Endothelial cell of umbilical vein (primary cell): ENCODE measurements around the gene KAZN. TPM values are rescaled to one million over a fixed set of nuclear protein-coding genes. Genes with fewer than 3 reads are reported as not detected.

Experiments
- BruUV-seq: library from RNA; stranded (reverse); fragments of 400-500 nt; replicated peaks from 2 replicates; lab custom pipeline; 2021; lab: Mats Ljungman, UMichigan
- CTCF ChIA-PET: fragments of 300-600, 350-600 bp; sonication (Branson Sonifier 250); formaldehyde crosslinking; loops from one replicate; lab custom pipeline; 2021; ENCODE audit warnings: antibody characterized with exemption, inconsistent platforms; lab: Charles Lee
- POLR2A ChIA-PET: fragments of 300-600, 350-600 bp; sonication (Branson Sonifier 250); formaldehyde crosslinking; loops from one replicate; lab custom pipeline; 2021; ENCODE audit warnings: antibody characterized with exemption, inconsistent platforms; lab: Charles Lee
- DNase-seq: peaks from one replicate; pipeline ENCODE4 v3.0.0-alpha.2; 2011; ENCODE audit warnings: low read depth, low spot score
- FAIRE-seq: peaks from 2 replicates; lab custom pipeline; 2011; peaks lifted over from hg19 to GRCh38; lab: Jason Lieb, UNC
- H2AFZ ChIP-seq: 2 replicates; pipeline ENCODE4 v1.6.0; 2012; ENCODE audit warnings: low read depth, low read length, control low read depth, inconsistent platforms
- H3K27ac ChIP-seq: 2 replicates; pipeline ENCODE4 v1.5.1; 2011; ENCODE audit warnings: low read depth, mild to moderate bottlenecking, control low read depth, low read length, moderate library complexity; ENCODE audit not compliant: insufficient read depth
- H3K27me3 ChIP-seq, 2 experiments: 2 replicates each; pipeline versions ENCODE4 v1.6.0 to v1.6.1; 2011; ENCODE audit warnings: low read length in 2 of 2, mixed read lengths in 1 of 2; ENCODE audit not compliant: control insufficient read depth in 2 of 2, insufficient read depth in 2 of 2
- H3K36me3 ChIP-seq, 2 experiments: 2 replicates in 1 of 2; 3 replicates in 1 of 2; pipeline ENCODE4 v1.5.1; 2011; ENCODE audit warnings: low read length in 2 of 2, mild to moderate bottlenecking in 1 of 2, moderate library complexity in 1 of 2; ENCODE audit not compliant: control insufficient read depth in 2 of 2, insufficient read depth in 2 of 2; ENCODE audit errors: extremely low read depth in 1 of 2
- H3K4me1 ChIP-seq: 3 replicates; pipeline ENCODE4 v1.5.1; 2011; ENCODE audit warnings: mild to moderate bottlenecking, low read length; ENCODE audit not compliant: control insufficient read depth, insufficient read depth; ENCODE audit errors: extremely low read depth
- H3K4me2 ChIP-seq: 2 replicates; pipeline ENCODE4 v1.6.1; 2011; ENCODE audit warnings: low read length, control low read depth, mixed read lengths; ENCODE audit not compliant: insufficient read depth
- H3K4me3 ChIP-seq, 3 experiments: fragments of 200-600 bp in 1 of 3; sonication (generic), shearing (Covaris generic) in 1 of 3; replicated peaks in 1 of 3; 2 replicates each; pipeline ENCODE4 v1.5.1; 2011 to 2016; ENCODE audit warnings: control low read depth in 3 of 3, low read length in 3 of 3, mild to moderate bottlenecking in 2 of 3, inconsistent platforms in 1 of 3, low read depth in 1 of 3, moderate library complexity in 1 of 3; ENCODE audit not compliant: insufficient read depth in 1 of 3
- H3K79me2 ChIP-seq: 2 replicates; pipeline ENCODE4 v1.6.0; 2012; ENCODE audit warnings: low read length, inconsistent platforms; ENCODE audit not compliant: control insufficient read depth, insufficient read depth
- H3K9ac ChIP-seq: replicated peaks from 2 replicates; pipeline ENCODE3; 2011; ENCODE audit warnings: low read length, control low read depth; ENCODE audit not compliant: insufficient read depth; ENCODE audit errors: extremely low read depth
- H3K9me1 ChIP-seq: replicated peaks from 3 replicates; pipeline ENCODE4 v1.6.0; 2011; ENCODE audit warnings: mild to moderate bottlenecking, low read length; ENCODE audit not compliant: control insufficient read depth, insufficient read depth; ENCODE audit errors: extremely low read depth
- H3K9me3 ChIP-seq: replicated peaks from 2 replicates; pipeline ENCODE4 v1.5.1; 2012; ENCODE audit warnings: low read length, inconsistent platforms; ENCODE audit not compliant: control insufficient read depth, insufficient read depth
- H4K20me1 ChIP-seq: replicated peaks from 2 replicates; pipeline ENCODE3; 2011; ENCODE audit warnings: mild to moderate bottlenecking, low read length; ENCODE audit not compliant: control insufficient read depth, insufficient read depth; ENCODE audit errors: extremely low read depth
- MYC ChIP-seq: IDR thresholded peaks from one replicate; pipeline ENCODE4 v1.6.1; 2011; ENCODE audit warnings: mild to moderate bottlenecking, low read depth, low read length
- POLR2A ChIP-seq: IDR thresholded peaks from 2 replicates; pipeline ENCODE4 v1.6.1; 2012; ENCODE audit warnings: low read depth, mild to moderate bottlenecking, control low read depth, low read length
- dilution Hi-C: fragments of 300-500 bp; cut with MboI; formaldehyde crosslinking; loops from one replicate; pipeline ENCODE4 v1.15.0; 2019; ENCODE audit warnings: low sequenced_read_pairs; ENCODE audit not compliant: extremely low pct_ligation_motif_present
- intact Hi-C: fragments of 100-400 bp; cut with micrococcal nuclease; formaldehyde crosslinking; loops from one replicate; pipeline ENCODE4 v1.10.0; 2022
- polyA plus RNA-seq, 4 experiments: library from polyadenylated mRNA; depleted of rRNA in 3 of 4; stranded (reverse) in 3 of 4; unstranded in 1 of 4; fragments of >200 nt; gene quantifications; 2 replicates each; pipeline versions ENCODE4 v1.2.1 to v1.2.3, GENCODE V29; 2011 to 2012; ENCODE audit warnings: missing spikeins in 1 of 4
- total RNA-seq: library from RNA; stranded (reverse); gene quantifications from 2 replicates; pipeline ENCODE4 v1.2.3, GENCODE V29; 2021

KAZN gene
- total and polyA plus RNA-seq, 2 donors (not counting 3 experiments of a cell fraction or from before 2014, with no cell fraction given): 1.6 to 5.8 TPM

GRCh38 chr1:14725695-14726094, 127.2 kb downstream of the KAZN start:
- H3K9me1 ChIP-seq: no peaks in the 10 kb centered on the region
- H4K20me1 ChIP-seq: no peaks in the 10 kb centered on the region
- no peak overlapping the region for H3K27ac ChIP-seq
- no peaks in the 10 kb centered on the region for H3K79me2 ChIP-seq
- H3K4me3 ChIP-seq: no peak overlapping the region
- DNase-seq: no peak
- no peak for TF ChIP-seq POLR2A
- ChIA-PET POLR2A (no interaction called here), CTCF (no interaction called here)
- no peak overlapping the region for H3K9ac ChIP-seq
- H3K36me3 ChIP-seq: no peaks in the 10 kb centered on the region
- no peak for FAIRE-seq
- no TSS peak for BruUV-seq
- no peak overlapping the region for H3K4me2 ChIP-seq
- no peaks in the 10 kb centered on the region for H3K9me3 ChIP-seq
- dilution Hi-C loops (no loop called here), intact Hi-C loops (no loop called here)
- H2AFZ ChIP-seq: no peak overlapping the region
- no peaks in the 10 kb centered on the region for H3K4me1 ChIP-seq
- H3K27me3 ChIP-seq: no peaks in the 10 kb centered on the region

- BruUV-seq: no TSS peak
- Histone ChIP-seq H3K4me2 (no peak overlapping the region), H3K4me1 (no peaks in the 10 kb centered on the region), H3K9me1 (no peaks in the 10 kb centered on the region), H3K79me2 (no peaks in the 10 kb centered on the region), H3K9me3 (no peaks in the 10 kb centered on the region), H3K9ac (no peak overlapping the region), H3K4me3 (no peak overlapping the region), H4K20me1 (no peaks in the 10 kb centered on the region), H3K27ac (no peak overlapping the region), H3K36me3 (no peaks in the 10 kb centered on the region), H3K27me3 (no peaks in the 10 kb centered on the region), H2AFZ (no peak overlapping the region)
- intact Hi-C loops: no loop called here
- no peak for TF ChIP-seq MYC
- ChIA-PET CTCF (no interaction called here), POLR2A (no interaction called here)
- dilution Hi-C loops: no loop called here
- DNase-seq: no peak
- no peak for FAIRE-seq
Observed at GRCh38 chr1:14726606-14727005, 128.1 kb downstream of the KAZN start.
